HG03521 (cell line): ENCODE measurements around the gene ACAP2.
A peak's percentile ranks its signal among the peaks of the same experiment; 100 is the strongest.
"Not testable (repeated sequence)": the region's sequence is repeated elsewhere in the genome, so short reads cannot be mapped to it uniquely, and the experiment has no call there.

ENCODE experiments used
- ATAC-seq: cut with Tn5 transposase; IDR thresholded peaks from one replicate; pipeline ENCODE4 v1.9.1; 2021; ENCODE audit warnings: mild to moderate bottlenecking, moderate library complexity; ENCODE audit not compliant: unreplicated experiment

The ACAP2 gene

DNA sequence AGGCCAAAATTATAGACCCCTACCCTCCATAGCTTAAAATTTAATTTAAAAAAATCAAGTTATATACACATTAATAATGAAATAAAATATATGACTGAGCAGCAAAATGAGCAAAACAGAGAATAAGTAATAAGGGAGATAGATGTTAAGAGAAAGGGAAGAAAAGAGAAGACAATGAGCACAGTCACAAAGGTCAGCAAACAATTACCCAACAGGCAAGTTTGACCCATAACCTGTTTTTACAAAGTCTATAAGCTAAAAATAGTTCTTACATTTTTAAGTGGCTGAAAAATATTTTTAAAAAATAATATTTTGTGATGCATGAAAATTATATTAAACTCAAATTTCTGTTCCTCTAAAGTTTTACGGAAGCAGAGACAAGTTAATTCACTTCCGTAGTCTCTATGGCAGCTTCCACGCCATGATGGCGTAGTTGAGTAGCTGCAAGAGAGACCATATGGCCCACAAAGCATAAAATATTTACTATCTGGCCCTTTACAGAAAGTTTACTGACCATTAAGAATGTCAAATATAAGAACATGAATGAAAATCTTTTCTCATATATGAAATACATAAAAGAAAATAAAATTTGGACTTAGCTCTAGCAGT, 47.5 kb downstream of the ACAP2 start:
- ATAC-seq: no peak

DNA sequence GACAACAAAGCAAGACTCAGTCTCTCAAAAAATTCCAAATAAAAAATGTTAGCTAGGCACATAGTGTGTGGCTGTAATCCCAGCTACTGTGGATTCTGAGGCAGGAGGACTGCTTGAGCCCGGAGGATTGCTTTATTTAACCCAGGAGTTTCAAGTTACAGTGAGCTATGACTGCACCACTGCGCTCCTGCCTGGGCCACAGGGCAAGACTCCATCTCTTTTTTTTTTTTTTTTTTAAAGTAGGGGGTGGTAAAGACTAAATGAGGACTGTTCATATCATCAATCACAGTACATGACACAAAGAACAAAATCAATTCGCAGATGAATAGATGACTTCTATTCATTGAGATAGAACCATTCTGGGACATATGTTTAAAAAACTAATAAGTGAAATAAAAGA, 48.1 kb downstream of the ACAP2 start:
- no peak for ATAC-seq

DNA sequence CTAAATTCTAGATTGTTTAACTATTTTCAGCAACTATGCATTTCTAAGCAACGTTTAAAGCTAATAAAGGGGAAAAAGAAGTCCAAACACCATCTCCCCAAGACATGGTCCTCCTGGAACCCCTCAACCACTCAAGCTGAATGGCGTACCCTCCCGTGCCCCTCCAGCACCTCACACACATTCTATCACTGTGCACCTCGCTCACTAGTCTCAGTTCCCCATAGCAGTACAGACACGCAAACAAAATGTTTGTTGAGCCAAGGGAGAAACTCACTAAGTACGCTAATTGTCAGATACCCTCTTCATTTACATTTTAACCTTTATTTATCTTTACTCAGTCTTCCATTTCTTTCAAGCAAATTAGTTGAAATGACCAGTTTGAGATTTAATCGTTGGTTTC, 48.8 kb downstream of the ACAP2 start:
- ATAC-seq: peak; percentile 66

GRCh38 chr3:195388380-195388779, 54.4 kb downstream of the ACAP2 start:
- no peak for ATAC-seq

DNA sequence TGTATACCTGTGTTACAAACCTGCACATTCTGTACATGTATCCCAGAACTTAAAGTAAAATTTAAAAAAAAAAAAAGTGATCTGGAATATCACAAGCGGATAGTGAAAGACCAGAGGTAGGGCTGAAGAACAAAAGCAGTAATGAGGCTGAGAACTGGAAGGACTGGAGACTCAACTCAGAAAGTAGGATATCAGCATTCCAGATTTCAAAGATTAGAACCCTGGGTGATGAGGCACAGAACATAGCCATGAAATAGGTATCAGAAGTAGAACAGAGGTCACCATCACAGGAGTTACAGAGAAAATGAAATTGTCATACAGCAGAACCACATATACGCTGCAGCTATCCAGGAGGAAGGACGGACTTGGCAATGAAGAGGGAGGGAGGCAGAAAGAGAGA, 56.1 kb downstream of the ACAP2 start:
- no peak for ATAC-seq

DNA sequence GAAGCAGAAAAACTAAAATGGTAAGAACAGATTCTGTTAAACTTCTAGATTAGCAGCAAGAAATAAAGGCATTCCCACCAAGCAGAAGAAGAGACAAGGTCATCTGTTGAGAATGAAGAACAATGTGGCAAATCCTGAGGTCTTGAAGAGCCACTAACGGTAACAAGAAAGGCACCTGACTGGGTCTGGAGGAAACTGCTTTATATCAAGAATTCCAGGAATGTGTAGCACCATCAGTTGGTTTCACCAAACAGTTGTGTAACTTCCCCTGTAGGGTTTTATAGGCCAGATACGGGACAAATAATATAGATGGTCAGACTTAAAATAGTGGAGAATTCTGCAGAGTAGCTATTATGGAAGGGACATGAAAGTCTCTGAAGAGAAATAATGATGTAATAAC, 57.3 kb downstream of the ACAP2 start:
- ATAC-seq: no peak

- no peak for ATAC-seq
Observed at GRCh38 chr3:195384952-195385351, 57.9 kb downstream of the ACAP2 start.

- ATAC-seq: no peak
Observed at GRCh38 chr3:195372220-195372619, 70.6 kb downstream of the ACAP2 start.

DNA sequence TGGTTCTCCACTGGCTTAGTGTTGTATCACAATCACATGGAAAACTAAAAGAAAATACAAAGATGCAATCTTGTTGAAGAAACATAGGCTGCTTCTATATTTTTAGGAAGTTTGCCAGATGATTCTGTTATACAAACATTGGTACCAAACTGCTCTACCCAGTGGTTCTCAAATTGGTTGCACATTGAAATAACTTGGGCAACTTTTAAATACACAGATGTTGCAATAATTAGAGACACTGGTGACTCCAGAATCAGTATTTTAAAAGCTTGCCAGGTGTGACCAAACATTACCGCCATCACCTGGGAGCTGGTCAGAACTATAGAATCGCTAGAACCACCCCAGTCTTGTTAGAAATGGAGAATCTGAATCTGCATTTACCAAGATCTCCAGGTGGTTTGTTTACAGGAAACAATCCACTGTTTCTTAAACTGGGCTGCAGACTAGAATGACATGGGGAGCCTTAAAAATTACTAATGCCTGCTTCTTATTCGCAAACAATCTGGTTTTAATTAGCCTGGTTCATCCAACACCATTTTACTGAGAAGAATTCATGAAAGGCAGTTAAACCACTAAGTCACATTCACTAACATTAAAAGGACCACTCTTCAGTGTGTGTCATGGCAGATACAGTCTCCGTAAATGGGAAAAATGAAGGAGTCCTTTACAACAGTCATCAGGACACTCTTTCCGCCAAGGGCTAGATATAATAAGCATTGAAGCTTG, 76.5 kb downstream of the ACAP2 start:
- no peak for ATAC-seq

DNA sequence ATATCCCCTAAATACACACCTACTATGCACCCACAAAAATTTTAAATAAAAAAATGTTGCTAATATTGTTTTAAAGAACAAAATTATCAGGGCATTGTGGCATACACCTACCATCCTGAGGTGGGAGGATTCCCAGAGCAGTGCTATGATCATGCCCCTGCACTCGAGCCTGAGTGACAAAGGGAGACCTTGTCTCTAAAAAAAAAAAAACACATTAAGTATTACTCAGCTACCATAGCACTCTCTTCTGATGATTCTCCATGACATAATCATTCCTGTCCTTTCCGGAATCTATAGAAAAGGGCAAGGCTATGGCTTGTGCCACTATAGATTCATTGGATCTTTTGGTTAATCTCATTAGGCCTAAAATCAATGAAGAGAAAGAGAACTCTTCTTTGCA, 77.4 kb downstream of the ACAP2 start:
- no peak for ATAC-seq

GRCh38 chr3:195357797-195358196, 85.0 kb downstream of the ACAP2 start:
- not testable (repeated sequence) for ATAC-seq

- ATAC-seq: no peak
Observed at GRCh38 chr3:195356151-195357086, 86.4 kb downstream of the ACAP2 start.

- not testable (repeated sequence) for ATAC-seq
Observed at GRCh38 chr3:195354009-195354408, 88.8 kb downstream of the ACAP2 start.

DNA sequence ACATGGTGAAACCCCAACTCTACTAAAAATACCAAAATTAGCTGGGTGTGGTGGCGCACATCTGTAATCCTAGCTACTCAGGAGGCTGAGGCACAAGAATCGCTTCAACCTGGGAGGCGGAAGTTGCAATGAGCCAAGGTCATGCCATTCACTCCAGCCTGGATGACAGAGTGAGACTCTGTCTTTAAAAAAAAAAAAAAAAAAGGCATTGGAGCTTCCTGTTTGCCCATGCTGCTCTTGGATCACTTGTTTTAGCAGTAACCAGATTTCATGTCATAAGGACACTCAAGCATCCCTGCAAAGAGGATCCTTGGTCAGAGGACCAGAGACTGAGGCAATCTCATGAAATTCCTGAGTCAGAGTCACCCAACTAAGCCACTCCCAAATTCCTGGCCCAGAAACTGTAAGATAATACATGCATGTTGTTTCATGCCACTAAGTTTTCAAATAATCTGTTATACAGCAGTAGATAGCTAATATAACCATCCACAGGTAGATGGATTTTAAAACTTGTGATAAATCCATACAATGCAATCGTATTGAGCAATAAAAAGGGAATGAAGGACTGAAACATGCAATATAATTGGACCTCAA, 89.8 kb downstream of the ACAP2 start:
- no peak for ATAC-seq

- no peak for ATAC-seq
Observed at GRCh38 chr3:195348426-195349115, 94.2 kb downstream of the ACAP2 start.

DNA sequence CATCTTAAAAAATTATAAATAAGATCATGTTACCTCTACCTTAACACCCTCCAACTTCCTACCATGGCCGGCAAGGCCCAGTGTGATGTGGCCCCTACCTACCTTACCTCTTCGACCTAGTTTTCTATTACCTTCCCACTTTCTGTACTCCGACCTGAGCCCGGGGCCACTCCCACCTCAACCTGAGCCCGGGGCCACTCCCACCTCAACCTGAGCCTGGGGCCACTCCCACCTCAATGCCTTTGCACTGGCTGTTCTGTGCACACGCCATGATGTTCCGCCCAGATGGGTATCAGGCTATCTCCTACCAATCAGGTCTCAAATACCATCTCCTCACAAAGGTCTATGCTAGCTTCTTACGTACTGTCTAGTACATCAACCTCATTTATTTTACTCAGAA, 105.1 kb downstream of the ACAP2 start:
- no peak for ATAC-seq

DNA sequence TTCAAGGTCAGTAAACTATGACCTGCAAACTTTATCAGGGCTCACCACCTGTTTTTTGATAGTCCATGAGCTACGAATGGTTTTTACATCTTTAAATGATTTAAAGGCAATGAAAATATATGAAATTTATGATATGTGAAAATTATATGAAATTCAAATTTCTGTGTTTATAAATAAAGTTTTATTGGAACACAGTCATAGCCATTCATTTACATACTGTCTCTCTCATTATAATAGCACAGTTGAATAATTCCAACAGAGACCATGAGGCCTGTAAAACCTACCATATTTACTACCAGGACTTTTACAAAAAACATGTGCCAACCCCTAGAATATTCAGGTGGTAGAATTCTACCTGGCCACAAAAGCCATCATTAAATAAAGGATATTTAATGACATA, 107.9 kb downstream of the ACAP2 start:
- no peak for ATAC-seq

GRCh38 chr3:195319060-195319459, 123.8 kb downstream of the ACAP2 start:
- no peak for ATAC-seq

DNA sequence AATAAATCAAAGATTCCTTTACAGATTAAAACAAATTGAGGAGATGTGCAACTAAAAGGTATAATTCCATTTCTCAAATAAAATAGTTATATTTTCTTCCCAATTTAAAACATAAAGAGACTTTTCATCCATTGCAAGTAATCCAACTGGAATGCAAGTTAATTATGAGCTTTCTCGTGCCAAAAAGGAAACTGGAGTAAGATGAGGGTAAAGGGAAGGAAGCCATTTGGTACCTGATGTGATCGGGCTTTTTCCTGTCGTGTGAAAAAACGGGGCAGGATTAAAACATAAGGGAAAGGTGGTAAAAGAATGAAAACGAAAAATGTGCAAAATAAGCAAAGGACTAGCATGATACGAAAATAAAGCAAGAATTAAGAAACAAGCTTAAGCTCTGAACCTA, 130.1 kb downstream of the ACAP2 start:
- no peak for ATAC-seq

GRCh38 chr3:195307711-195308110, 135.1 kb downstream of the ACAP2 start:
- no peak for ATAC-seq

GRCh38 chr3:195306369-195306768, 136.5 kb downstream of the ACAP2 start:
- ATAC-seq: no peak
